Kidney epithelial cell (primary cell): ENCODE results near the gene LARGE1. TPM values are rescaled to one million over a fixed set of nuclear protein-coding genes. Genes with fewer than 3 reads are reported as not detected.

Experiments used
- DNase-seq: peaks from one replicate; pipeline ENCODE4 v3.0.0-alpha.2; 2010; ENCODE audit warnings: low read depth
- H3K27me3 ChIP-seq: 2 replicates; pipeline ENCODE4 v1.6.0; 2011; ENCODE audit warnings: low read length; ENCODE audit not compliant: control insufficient read depth, insufficient read depth
- H3K36me3 ChIP-seq: 2 replicates; pipeline ENCODE4 v1.5.1; 2011; ENCODE audit warnings: low read length; ENCODE audit not compliant: control insufficient read depth, insufficient read depth
- H3K4me3 ChIP-seq: 2 replicates; pipeline ENCODE4 v1.5.1; 2011; ENCODE audit warnings: low read depth, mild to moderate bottlenecking, control low read depth, low read length
- total RNA-seq: library from RNA; depleted of rRNA; stranded (reverse); fragments of >200 nt; gene quantifications from 2 replicates; pipeline ENCODE4 v1.2.3, GENCODE V29; 2015
- TF ChIP-seq, protein P1 (sequence below): IDR thresholded peaks from 2 replicates; pipeline ENCODE4 v1.5.1; 2011; ENCODE audit warnings: mild to moderate bottlenecking, moderate library complexity, low read length, control low read depth, inconsistent platforms; ENCODE audit not compliant: insufficient read depth, poor library complexity, severe bottlenecking

The LARGE1 gene
- total RNA-seq, 1 donor from 2014 or later, result 17.8 TPM

DNA sequence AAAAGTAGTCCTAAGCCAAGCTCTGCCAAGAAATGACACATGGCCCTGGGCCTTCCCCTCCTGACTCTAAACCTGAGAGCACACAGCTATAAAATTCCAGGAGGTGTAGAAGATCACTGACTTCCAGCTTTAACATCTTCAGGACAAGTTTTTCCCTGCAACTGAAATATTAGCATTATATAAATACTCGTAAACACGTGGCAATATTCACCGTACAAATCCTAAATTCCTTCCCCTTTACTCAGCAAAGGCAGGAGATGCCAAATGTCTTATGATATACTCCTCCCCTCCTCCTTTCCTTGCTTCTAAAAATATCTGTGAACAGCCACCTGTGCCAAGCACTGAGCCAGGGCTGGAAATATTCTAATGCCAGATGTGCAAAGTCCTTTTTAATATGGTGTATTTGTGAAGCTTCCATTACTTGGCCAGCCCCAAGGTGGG, 194.0 kb downstream of the LARGE1 start:
- DNase-seq, result no peak
- no peaks in the 10 kb centered on the region for H3K36me3 ChIP-seq

DNA sequence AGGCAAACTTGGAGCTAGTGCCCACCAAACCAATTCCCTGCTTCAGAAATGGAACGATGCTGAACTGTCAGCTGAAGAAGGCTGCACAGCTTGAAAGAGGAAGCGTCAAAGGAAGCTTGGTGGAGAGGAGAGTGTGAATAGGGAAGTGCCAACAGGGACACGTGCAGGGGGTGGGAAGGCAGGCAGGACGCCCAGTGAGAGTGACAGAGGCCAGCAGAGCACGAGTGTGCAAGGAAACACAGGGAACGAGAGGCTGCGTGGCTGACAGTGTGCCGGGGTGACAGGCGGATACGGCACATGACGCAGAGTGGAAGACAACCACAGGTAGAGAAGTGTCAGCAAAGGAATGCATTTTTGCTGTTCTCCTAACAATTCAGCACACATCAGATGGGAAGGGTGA, 196.4 kb downstream of the LARGE1 start:
- Histone ChIP-seq H3K36me3 (no peaks in the 10 kb centered on the region), H3K27me3 (no peaks in the 10 kb centered on the region), H3K4me3 (no peak overlapping the region)
- no peak for DNase-seq
- TF ChIP-seq, protein P1, sequence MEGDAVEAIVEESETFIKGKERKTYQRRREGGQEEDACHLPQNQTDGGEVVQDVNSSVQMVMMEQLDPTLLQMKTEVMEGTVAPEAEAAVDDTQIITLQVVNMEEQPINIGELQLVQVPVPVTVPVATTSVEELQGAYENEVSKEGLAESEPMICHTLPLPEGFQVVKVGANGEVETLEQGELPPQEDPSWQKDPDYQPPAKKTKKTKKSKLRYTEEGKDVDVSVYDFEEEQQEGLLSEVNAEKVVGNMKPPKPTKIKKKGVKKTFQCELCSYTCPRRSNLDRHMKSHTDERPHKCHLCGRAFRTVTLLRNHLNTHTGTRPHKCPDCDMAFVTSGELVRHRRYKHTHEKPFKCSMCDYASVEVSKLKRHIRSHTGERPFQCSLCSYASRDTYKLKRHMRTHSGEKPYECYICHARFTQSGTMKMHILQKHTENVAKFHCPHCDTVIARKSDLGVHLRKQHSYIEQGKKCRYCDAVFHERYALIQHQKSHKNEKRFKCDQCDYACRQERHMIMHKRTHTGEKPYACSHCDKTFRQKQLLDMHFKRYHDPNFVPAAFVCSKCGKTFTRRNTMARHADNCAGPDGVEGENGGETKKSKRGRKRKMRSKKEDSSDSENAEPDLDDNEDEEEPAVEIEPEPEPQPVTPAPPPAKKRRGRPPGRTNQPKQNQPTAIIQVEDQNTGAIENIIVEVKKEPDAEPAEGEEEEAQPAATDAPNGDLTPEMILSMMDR, result no peak

More for the DNA sequence above, 194.0 kb downstream of the LARGE1 start:
- H3K27me3 ChIP-seq, result no peaks in the 10 kb centered on the region
- TF ChIP-seq, protein P1, result no peak
- no peak overlapping the region for H3K4me3 ChIP-seq

DNA sequence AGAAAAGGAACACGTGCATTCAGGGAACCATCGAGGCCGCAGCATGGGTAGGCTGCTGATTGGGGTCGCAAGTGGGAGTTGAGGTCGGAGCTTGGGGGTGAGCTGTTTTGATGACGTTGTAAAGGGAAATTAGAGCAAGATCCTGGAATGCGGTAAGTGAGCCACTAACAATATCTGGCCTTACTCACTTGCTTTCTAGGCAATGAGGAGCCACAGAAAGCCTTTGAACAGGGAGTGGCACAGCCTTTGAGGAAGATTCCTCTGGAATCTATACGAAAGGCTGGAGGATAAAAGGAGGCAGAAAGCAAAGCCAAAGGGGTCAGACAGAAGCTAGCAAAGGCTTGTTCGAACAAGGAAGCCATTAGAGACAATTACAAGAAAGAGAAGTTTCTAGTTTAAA, 197.5 kb downstream of the LARGE1 start:
- Histone ChIP-seq H3K4me3 (no peak overlapping the region), H3K27me3 (no peaks in the 10 kb centered on the region), H3K36me3 (no peaks in the 10 kb centered on the region)
- TF ChIP-seq, protein P1, result no peak
- no peak for DNase-seq

DNA sequence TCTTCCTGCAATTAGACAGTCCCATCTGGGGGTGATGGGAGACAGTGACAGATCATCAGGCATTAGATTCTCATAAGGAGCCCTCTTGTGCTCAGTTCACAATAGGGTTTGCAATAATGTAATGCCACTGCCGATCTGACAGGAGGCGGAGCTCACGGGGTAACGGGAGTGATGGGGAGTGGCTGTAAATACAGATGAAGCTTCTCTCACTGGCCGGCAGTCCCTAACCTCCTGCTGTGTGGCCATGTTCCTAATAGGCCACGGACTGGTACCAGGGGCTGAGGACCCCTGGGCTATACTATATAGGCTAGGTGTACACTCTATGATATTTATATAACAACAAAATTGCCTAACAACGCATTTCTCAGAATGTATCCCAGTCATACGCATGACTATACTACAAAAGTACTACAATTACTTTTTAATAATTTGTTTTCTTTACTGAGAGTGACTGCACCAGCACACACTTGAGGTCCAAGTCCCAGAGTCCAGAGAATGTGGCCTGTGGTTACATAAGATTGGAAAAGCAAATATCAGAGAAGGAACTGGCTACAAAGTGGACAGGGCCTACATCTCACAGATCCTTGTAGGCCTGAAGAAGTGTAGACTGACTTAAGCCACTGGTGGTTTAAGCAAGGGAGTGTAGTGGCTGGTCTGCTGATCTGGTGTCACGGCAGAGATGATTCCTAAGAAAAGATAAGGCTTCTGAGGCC, 200.0 kb downstream of the LARGE1 start:
- TF ChIP-seq, protein P1, result no peak
- no peaks in the 10 kb centered on the region for H3K27me3 ChIP-seq
- H3K4me3 ChIP-seq, result no peak overlapping the region
- H3K36me3 ChIP-seq, result no peaks in the 10 kb centered on the region
- DNase-seq, result no peak

DNA sequence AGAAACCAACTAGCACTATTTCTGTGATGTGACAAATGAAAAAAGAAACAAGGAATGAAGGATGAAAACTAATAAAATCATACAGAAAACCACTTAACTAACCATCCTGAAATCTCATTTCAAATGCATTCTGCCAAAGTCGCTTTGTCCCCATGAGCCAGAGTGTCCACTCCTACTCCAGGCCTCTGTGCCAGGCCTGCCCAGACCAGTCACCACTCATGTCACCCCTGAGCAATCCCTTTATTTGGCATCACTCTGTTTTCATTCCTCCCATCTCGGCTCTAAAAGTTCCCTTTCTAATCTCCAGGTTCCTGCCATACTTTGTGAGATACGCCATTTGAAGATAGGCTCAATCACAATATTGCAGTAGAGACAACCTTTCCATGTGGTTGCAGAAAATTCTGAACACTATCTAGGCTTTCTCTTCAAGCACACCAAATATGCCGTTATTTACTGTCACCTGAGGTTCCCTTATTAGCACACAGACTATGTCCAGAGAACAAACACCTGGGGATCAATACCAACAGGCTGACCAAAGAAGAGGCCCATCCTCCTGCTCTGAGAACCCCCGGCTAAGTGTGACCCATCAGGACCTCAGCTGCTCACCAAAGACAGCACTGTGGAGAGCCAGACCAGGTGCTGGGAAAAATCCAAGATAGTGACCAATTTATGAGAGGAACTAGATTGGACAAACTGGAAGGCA, 202.4 kb downstream of the LARGE1 start:
- no peak for DNase-seq
- Histone ChIP-seq H3K36me3 (no peaks in the 10 kb centered on the region), H3K4me3 (no peak overlapping the region), H3K27me3 (no peaks in the 10 kb centered on the region)
- TF ChIP-seq, protein P1, result no peak
